Measurements from ENCODE around the gene UBAP1.
A peak's percentile ranks its signal among the peaks of the same experiment; 100 is the strongest.
"Not testable (repeated sequence)": the region's sequence is repeated elsewhere in the genome, so short reads cannot be mapped to it uniquely, and the experiment has no call there.

The UBAP1 gene

DNA sequence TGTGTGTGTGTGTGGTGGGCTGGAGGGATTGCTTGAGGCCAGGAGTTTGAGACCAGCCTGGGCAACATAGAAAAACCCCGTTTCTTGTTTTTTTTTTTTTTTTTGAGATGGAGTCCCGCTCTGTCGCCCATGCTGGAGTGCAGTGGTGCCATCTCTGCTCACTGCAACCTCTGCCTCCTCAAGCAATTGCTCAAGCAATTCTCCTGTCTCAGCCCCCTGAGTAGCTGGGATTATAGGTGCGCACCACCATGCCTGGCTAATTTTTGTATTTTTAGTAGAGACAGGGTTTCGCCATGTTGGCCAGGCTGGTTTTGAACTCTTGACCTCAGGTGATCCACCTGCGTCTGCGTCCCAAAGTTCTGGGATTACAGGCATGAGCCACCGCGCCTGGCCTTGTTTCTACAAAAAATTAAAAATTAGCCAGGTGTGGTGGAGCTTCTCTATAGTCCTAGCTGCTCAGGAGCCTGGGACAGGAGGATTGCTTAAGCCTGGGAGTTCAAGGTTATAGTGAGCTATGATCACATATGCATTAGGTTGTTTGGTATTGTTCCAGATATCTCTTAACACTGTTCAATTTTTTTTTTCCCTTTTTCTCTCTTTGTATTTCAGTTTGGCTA, 47.4 kb downstream of the UBAP1 start:
- DNase-seq, result not testable (repeated sequence)

GRCh38 chr9:34227445-34227844, 48.6 kb downstream of the UBAP1 start:
- DNase-seq, result no peak

DNA sequence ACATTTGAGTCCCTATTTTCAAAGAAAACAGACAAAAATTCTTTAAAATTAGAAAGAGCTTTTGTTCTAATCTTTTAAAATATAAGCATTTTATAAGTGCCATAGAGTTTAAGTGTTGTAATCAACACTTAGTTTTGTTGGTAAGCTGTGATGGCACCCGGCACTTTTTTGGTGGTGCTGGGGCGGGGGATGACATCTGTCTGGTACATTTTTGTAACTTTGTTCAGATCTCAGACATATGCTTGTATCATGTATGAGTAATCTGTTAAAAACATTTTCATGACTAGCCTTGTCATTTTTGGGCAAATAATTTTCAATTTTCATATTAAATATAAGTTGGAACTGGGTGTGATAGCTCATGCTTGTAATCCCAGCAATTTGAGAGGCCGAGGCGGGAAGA, 51.7 kb downstream of the UBAP1 start:
- no peak for DNase-seq

- no peak for DNase-seq
These were observed 53.4 kb downstream of the UBAP1 start for GRCh38 chr9:34232201-34232600.

DNA sequence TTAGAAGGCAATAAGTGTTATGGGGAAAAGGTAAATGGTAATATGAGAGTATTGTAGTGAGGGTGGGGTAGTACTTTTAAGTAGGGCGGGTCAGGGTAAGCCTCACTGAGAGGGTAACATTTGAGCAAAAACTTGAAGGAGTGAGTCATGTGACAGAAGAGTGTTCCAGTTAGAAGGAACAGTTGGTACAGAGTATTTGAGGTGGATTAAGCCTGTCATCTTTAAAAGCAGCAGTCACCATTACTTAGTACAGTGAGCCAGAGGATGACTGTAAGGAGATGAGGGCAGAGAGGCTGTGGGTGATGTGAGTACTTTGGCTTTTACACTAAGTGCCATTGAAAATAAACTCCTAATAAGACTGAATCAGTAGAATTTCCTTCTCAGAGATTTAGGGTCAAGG, 54.8 kb downstream of the UBAP1 start:
- no peak for DNase-seq

DNA sequence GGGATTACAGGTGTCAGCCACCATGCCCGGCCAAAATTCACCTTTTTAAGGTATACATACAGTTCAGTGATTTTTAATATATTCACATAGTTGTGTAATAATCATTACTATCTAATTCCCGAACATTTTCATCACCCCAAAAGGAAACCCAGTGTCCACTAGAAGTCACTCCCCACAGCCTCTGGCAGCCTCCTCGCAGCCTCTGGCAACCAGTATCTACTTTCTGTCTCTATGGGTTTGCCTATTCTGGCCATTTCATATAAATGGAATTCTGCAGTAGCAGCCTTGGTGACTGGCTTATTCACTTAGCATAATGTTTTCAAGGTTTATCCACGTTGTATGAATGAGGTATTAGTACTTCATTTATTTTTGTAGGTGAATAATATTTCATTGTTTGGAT, 59.0 kb downstream of the UBAP1 start:
- no peak for DNase-seq

DNA sequence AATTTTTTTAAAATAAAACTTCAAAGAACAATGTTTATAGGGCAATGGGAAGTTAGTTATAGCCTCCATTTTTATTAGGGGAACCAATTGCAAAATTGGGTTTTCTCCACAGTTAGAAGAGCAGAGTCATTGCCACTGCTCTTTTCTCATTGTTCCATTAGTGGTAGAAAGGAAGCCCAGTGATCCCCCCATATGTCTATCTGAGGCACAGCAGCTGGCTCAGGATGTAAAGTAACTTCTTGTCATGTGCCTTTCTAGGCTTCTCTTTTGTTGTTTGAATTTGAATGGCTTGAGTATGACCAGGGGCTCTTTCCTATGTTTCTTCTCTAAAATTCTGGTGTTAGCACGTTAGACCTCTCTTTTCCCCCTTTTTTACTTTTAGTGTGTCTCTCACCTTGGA, 61.2 kb downstream of the UBAP1 start:
- no peak for DNase-seq

DNA sequence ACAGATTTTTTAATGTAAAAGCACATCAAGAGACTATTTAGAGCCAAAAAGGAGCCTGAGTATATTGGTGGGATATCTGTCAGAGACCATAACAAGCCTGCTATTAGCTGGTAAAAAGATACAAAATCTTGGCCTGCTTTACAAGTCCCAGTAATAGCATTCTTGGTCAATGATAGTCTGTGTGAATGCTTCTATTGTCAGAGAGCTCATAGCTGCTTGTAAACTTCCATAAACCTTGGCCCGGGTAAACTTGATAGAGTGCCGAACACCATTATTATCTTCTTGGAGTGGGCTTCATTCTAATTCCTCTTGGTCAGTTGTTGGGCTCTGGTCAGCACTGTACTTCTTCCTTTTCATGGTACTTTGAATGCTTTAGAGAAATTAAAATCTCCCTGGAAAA, 64.0 kb downstream of the UBAP1 start:
- DNase-seq, result no peak

GRCh38 chr9:34245212-34245611, 66.4 kb downstream of the UBAP1 start:
- DNase-seq, result not testable (repeated sequence)

GRCh38 chr9:34246453-34246852, 67.6 kb downstream of the UBAP1 start:
- no peak for DNase-seq

DNA sequence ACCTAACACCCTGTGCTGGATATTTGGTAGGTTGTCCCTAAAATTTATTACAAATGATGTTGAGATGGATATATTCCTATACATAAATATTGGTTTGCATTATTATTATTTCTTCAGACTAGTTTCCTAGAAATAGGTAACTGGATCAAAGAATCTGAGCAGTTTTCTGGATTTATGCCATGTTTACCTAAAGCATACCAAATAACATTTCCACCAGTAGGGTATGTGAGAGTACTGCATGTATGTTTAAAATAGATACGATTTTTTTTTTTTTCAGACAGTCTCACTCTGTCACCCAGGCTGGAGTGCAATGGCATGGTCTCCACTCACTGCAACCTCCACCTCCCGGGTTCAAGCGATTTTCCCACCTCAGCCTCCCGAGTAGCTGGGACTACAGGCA, 68.9 kb downstream of the UBAP1 start:
- DNase-seq, result not testable (repeated sequence)

DNA sequence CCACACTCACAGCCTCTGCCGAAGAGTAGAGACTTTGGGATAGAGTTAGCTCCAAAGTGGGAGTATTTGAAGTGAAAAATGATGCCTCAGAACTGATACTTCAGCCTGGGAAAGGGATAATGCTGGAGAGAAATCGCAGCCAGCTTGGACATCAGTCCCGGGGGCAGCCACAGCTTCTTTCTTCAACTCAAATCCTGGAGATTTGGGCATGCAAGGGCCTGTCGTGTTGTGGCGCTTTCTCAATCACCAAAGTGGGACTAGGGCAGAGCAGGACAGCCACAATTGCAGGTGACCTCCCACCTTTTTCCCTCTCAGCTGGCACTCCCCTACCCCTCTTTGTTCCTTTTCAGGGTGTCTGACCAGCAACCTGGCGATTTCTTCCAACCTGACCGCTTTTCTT, 70.4 kb downstream of the UBAP1 start:
- DNase-seq, result no peak

- DNase-seq, result no peak
These were observed 71.9 kb downstream of the UBAP1 start for GRCh38 chr9:34250721-34251120.

GRCh38 chr9:34252016-34252415, 73.2 kb downstream of the UBAP1 start:
- no peak for DNase-seq

DNA sequence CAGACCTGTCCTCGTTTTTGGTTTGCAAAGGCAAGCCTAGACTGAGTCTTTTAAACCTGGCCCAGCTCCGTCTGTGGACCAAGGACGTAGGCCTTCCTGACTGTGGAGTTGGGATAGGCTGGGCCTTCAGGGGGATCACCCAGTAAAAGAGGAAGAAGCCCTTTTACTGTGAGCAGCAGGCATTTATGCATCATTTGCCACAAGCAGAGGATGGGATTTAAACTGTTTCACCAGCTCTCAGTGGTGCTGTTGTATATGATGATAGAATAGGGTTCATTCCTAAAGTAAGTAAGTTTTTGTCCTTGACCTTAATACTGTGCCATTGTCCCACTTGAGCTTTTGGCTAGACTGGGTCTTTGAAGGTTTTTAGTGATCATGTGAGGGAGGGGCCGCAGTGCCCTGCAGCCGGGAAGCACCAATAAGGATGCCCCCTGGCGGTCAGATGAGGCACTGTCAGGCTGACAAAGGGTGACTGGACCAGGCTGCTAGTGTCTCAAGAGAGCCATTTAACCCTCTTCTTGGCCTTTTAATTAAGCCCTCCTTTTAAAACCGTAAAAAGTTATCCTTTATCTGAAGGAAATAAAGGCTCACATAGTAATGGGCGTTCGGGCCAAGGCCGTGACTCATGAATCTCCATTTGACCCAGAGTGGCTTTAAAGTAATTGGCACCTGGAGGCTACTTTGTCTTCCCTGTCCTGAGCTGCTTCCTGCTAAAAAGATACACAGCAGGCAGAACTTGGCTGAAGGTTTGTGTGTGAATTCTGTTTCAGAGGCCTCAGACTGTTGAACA, 74.0 kb downstream of the UBAP1 start:
- DNase-seq, result peak; percentile 62

DNA sequence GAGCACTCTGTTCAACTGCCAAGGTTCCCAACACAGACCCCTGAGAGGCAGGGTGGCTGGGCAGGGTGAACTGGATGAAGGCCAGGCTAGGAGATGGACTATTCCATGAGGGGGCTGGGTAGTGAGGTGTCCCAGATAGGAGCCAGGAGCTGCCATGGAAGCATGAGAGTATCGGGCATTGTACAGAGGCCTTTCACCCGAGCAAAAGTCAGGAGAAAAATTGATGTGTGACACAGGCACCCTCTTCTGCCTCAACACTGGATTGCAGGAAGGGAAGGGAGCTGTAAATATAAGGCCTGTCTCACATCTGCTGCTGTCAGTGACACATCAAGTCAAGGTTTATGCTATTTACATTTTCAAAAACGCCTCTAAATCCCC, 74.6 kb downstream of the UBAP1 start:
- DNase-seq, result peak; percentile 16

- DNase-seq, result no peak
These were observed 75.5 kb downstream of the UBAP1 start for GRCh38 chr9:34254141-34254913.

DNA sequence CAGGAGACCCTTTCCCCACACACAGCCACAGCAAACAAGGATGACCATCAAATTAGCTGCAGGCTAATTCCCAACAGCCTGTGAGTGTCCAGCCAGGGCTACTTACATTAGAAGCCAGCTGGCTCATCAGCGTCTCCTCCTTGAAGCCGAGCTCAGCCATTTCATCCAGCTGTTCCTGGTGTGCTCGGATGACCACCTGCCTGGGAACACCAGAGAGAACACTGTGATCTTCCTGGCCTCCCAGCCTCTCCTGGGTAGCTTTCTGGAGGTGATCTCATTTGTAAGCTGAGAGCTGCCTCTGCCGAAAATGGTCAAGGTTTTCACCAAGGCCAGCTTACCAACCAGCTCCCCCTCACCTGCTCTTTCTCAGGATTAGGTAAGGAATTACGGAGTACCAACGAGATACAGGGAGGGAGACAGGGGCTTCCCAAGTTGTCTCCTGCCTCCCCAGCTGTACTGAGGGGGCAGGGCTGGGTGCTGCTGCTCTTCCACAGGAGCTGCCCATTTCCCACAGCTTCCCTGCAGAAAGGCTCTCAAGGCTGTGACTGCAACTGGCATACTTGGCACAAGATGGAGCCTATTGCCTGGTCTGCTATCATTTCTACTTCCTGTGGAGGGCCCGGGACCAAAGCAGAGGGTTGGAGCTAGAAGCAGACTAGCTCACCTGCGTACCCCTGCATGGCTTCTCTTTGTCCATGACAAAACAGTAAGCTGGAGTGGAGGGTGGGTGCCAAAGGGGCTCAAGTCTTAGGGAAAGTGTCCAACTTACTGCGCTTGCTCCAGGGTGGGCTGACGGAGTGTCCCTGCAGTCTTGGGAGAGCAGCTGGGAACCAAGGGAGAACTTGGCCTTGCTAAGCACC, 76.4 kb downstream of the UBAP1 start:
- DNase-seq, result no peak

DNA sequence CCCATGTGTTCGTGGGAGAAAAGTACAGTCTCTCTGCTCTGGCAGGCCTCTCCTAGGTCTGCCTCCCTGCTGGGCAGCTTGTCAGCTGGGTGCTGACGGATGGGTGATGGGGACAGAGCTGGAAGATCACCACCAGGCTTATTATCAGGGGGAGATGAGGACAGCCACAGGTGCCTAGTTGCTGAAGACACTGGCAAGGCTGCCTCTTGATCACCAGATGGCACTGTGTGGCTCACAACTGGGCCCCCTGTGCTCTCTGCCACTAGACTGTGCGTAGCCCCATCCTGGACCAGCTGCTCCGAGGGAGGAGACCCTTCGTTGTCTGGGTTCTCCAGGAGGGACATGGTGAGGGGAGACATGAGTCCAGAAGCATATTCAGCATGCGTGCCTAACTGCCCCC, 77.3 kb downstream of the UBAP1 start:
- DNase-seq, result peak; percentile 42

DNA sequence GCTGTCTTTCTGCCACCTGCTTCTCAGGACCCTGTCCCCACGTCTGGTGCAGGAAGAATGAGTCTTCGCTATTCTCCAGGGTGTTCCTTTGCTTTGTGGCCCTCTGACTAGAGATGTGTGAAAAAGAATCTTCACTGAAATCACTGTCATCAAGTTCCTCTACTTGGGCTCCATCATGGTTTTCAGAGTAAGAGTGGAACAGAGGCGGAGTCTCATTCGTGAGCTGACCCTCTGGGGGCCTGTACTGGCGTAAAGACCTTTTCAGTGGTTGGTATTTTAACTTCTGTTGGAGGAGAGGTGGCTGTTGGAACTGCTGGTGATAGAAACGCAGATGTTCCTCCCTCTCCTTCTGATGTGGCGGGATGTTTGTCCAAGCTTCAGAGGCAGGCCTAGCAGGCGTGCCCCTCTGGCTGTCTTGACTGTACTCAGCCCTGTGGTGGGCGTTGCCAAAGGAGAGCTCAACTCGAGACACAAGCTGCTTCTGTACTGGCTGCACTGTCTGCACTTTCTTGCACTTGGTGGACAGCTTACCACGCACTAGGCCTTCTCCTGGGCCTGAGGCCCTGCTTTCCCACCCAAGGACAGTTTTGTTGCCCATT, 78.2 kb downstream of the UBAP1 start:
- DNase-seq, result no peak

DNA sequence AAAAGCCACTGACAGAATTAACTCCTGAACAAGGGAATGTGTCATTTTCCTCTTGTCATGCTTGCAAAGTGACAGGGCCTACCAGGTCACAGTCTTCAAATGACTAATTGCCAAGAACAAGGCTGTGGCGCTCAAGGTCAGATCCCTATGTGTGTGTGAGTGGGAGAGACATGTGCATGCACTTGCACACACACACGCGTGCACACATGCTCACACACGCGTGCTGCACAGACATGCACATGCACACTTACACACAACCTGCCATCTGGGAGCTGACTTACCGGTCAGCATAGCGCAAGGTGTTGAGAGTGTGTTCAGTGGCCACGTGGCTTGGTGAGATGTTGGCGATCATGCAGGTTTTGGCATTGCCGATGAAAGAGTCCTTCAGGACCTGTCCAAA, 80.5 kb downstream of the UBAP1 start:
- DNase-seq, result no peak

- DNase-seq, result no peak
These were observed 84.1 kb downstream of the UBAP1 start for GRCh38 chr9:34262971-34263370.

DNA sequence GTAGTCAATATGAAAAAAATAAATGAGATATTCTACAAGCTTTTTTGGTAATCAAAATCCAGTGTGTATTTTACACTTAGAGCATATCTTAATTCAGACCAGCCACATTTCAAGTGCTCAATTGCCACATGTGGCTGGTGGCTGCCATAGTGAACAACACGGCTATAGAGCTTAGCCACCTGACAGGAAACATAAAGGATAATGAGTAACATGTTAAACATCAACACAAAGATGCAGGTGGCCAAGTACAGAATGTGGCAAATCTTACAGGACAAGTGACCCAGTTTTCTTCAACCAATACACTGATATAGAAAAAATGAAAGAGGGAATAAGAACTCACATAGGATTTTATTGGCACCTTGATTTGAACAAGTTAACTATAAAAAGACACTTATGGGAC, 88.8 kb downstream of the UBAP1 start:
- no peak for DNase-seq
